HG03196 (cell line): ENCODE data around the gene BPIFB6.

Source experiments
- ATAC-seq: cut with Tn5 transposase; IDR thresholded peaks from one replicate; pipeline ENCODE4 v1.9.1; 2021; ENCODE audit not compliant: unreplicated experiment

BPIFB6 gene

DNA sequence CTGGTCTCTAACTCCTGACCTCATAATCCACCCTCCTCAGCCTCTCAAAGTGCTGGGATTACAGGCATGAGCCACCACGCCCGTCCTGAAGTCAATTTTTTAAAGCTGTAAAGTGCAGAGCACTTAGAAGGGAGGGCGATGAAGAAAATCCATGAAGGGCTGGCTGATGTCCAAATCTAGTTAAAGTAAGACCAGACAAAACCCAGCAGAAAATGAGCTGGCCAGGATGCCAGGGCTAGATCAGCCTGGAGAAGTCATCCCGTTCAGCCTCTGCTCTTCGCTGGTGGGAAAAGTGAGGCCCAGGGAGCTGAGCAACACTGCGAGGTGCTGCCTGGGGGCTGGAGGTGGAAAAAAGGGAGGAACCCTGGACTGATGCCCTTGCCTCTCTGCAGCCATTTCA lies 51.1 kb downstream of the BPIFB6 start:
- no peak for ATAC-seq

DNA sequence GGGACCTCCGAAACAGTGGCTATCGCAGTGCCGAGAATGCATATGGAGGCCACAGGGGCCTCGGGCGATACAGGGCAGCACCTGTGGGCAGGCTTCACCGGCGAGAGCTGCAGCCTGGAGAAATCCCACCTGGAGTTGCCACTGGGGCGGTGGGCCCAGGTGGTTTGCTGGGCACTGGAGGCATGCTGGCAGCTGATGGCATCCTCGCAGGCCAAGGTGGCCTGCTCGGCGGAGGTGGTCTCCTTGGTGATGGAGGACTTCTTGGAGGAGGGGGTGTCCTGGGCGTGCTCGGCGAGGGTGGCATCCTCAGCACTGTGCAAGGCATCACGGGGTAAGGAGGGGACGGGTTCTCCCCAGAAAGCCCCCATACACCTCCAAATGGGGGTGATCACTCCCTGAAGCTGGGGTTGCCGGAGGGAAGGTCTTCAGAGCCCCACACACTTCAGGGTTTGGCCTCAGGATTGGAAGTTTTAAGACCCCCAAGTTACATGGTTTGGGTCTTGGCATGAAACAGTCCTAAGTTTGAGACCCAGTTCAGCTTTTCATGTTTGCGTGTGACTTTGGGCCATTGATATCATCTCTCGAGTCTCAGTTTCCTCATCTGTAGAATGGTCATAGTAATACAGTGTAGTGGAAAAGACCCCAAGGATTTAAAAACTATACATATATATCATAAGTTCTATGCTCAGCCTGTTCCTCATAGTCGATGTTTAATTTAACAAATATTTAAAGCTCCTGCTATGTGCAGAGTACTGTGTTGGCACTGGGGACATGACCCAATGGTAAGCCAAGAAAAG lies 52.3 kb downstream of the BPIFB6 start:
- ATAC-seq = no peak

DNA sequence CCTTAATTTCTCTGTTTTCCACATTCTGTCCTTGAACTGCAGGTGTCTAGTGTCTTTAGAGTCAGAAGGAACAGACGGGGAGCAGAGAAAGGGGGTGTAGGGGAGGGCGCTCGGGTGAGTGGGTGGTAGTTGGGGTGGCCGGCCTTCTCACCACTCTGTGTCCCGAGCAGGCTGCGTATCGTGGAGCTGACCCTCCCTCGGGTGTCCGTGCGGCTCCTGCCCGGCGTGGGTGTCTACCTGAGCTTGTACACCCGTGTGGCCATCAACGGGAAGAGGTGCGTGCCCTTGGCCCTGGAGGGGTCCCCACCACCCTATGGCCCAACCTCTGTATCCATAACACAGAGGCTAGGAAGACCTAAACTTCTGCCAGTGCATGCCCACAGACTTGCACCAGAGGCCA lies 53.3 kb downstream of the BPIFB6 start:
- ATAC-seq = no peak

DNA sequence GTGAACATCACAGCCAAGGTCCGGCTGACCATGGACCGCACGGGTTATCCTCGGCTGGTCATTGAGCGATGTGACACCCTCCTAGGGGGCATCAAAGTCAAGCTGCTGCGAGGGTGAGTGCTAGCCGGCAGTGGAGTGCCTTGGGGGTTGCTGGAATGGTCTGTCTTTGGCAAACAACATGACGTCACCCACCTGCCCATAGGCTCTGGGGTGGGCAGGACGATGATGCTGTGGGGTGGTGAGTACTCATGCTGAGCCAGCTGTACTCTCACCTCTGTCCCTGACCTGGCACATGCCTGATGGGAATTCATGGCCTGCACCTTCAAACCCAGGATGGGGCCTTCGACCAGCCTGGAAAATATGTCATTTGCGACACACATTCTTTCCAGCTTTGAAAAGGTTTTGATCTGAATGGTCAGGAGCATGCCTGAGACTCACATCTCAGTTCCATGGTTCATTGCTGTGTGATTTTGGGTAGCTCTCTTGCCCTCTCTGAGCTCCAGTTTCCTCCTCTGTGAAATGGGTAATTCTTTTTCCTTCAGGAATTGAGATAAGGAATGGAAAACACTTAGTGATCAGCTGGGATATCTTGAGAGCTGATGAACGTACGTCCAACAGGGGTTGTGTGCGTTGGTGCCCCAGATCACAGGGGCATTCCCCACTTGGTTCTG lies 54.7 kb downstream of the BPIFB6 start:
- ATAC-seq = no peak

DNA sequence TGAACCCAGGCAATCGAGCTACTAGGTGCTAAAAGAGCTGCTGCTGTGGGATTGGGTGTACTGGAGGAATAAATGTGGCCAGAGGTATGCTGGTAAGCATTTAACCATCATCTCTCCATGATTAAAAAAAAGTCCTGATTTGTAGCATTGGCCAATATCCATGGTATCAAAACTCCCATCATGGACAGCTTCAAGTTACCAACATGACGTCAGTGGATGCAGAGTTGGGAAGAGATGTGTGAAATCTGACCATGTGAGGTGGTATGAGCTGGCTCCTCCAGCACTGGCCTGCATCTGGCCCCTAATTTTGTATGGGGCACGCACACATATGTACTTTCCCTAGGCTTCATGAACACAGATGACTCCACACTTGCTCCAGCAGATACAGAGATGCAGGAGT lies 59.7 kb downstream of the BPIFB6 start:
- ATAC-seq = no peak

DNA sequence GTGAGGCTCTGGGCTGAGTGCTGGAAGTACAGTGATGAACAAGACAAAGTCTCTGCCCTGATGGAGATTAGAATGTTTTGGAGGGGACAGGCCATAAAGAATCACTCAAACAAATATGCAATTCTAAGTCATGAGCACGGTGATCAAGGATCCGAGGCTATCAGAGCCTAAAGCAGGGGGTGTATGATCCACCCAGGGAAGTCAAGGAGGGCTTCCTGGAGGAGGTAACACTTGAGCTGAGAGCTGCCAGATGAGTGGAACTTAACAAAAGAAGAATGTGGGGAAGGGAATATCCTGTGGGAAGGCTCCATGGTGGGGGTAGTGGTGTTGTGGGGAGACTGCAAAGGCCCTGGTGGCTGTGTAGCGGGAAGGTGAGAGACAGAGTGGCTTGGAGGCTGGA lies 60.2 kb downstream of the BPIFB6 start:
- no peak for ATAC-seq

DNA sequence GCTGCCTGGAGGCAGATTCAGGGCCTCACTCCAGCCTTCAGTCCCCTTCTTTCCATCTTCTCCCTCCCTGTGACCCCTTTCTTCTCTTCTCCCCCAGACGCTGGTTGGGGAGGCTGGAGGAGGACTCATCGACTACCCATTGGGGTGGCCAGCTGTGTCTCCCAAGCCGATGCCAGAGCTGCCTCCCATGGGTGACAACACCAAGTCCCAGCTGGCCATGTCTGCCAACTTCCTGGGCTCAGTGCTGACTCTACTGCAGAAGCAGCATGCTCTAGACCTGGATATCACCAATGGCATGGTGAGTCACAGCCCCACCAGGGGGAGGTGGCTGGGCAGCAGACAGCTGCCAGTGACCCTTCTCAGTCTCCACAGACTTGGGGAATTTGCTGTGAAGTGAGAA lies 60.9 kb downstream of the BPIFB6 start:
- no peak for ATAC-seq

DNA sequence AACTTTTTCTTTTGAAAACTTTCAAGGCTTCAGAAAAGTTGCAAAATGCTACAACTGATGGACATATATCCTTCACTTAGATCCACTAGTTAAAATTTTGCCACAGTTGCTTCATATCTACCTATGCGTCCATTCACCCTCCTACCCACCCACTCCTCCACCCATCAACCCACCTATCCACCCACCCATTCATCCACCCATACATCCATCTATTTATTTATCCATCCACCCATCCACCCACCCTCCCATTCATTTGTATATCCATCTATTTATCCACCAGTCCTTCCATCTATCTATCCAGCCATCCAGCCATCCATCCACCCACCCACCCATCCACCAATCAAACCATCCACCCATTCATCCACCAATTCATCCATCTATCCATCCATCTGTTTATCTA lies 61.6 kb downstream of the BPIFB6 start:
- no peak for ATAC-seq

DNA sequence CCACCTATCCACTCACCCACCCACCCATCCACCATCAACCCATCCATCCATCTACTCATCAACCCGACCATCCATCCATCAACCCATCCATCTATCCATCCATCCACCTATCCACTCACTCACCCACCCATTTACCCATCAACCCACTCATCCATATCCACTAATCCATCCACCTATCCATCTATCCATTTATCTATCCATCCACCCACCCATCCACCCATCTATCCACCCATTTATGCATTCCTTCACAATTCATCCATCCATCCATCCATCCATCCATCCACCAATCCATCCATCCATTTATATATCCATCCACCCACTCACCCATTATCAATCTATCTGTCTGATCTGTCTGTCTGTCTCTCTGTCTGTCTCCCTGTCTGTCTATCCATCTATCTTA lies 62.1 kb downstream of the BPIFB6 start:
- ATAC-seq = no peak
